ENCODE measurements around the gene PCDH19. TPM values are rescaled to one million over a fixed set of nuclear protein-coding genes. Genes with fewer than 3 reads are reported as not detected.

The PCDH19 gene
- total RNA-seq, 1 experiment from 2014 or later = 0.08 TPM

GRCh38 chrX:100449696-100450608 lies 39.9 kb upstream of the PCDH19 start:
- intact Hi-C loops (cut with micrococcal nuclease; ENCODE audit: unreplicated experiment) = no loop called here
- no peak for TF ChIP-seq REST (IDR thresholded peaks at IDR 0.05; ENCODE audit: insufficient read depth in 1 of 2, low read depth in 2 of 2, low read length in 1 of 2)
- TF ChIP-seq SIN3A (IDR thresholded peaks at IDR 0.05; ENCODE audit: borderline replicate concordance, insufficient read depth, low read depth, low read length) = no peak
- no peak for TF ChIP-seq CTCF (IDR thresholded peaks at IDR 0.05)
- TF ChIP-seq TCF7L2 (IDR thresholded peaks at IDR 0.05; ENCODE audit: low read depth, low read length) = no peak
- no peak for TF ChIP-seq POLR2AphosphoS5 (IDR thresholded peaks at IDR 0.05; ENCODE audit: low read depth, low read length)
- Histone ChIP-seq H3K4me1 (ENCODE audit: control insufficient read depth, insufficient read depth, low read length) (no peaks in the 10 kb centered on the region), H3K36me3 (ENCODE audit: control insufficient read depth, insufficient read depth, low read length) (no peaks in the 10 kb centered on the region), H3K27me3 (ENCODE audit: control insufficient read depth, insufficient read depth, low read length) (no peaks in the 10 kb centered on the region; the same call in 1 of the 2 replicates), H3K4me3 (ENCODE audit: low read depth in 2 of 2, low read length in 2 of 2) (no peak overlapping the region), H3K9me3 (ENCODE audit: control insufficient read depth, insufficient read depth, low read depth, low read length) (no peaks in the 10 kb centered on the region), H3K27ac (ENCODE audit: low read length) (no peak overlapping the region)
- ATAC-seq (no peak), DNase-seq (ENCODE audit: low read depth, low spot score) (no peak)
- no TSS peak for BruUV-seq (replicated peaks)
- CTCF ChIA-PET = interaction anchor here (0.6 kb wide), 1 partner anchor 442 kb away, joined by 6 read pairs; no protein-coding TSS in a partner anchor
- POLR2A ChIA-PET = no interaction called here
- in situ Hi-C loops (cut with HindIII; ENCODE audit: low pct_unique_long_range_greater_than_20kb, low sequenced_read_pairs) = no loop called here

- no TSS peak for BruUV-seq (replicated peaks)
- H3K9me3 ChIP-seq (ENCODE audit: control insufficient read depth, insufficient read depth, low read depth, low read length) = no peaks in the 10 kb centered on the region
- no peak for TF ChIP-seq TCF7L2 (IDR thresholded peaks at IDR 0.05; ENCODE audit: low read depth, low read length)
- TF ChIP-seq POLR2AphosphoS5 (IDR thresholded peaks at IDR 0.05; ENCODE audit: low read depth, low read length) = no peak
- peak; percentile 87 for TF ChIP-seq CTCF (IDR thresholded peaks at IDR 0.05)
- TF ChIP-seq REST (IDR thresholded peaks at IDR 0.05; ENCODE audit: insufficient read depth in 1 of 2, low read depth in 2 of 2, low read length in 1 of 2) = no peak
- TF ChIP-seq SIN3A (IDR thresholded peaks at IDR 0.05; ENCODE audit: borderline replicate concordance, insufficient read depth, low read depth, low read length) = no peak
- H3K36me3 ChIP-seq (ENCODE audit: control insufficient read depth, insufficient read depth, low read length) = no peaks in the 10 kb centered on the region
- ChIA-PET POLR2A (no interaction called here), CTCF (interaction anchor here (0.8 kb wide), 1 partner anchor 162 kb away, joined by 3 read pairs; no protein-coding TSS in a partner anchor)
- H3K27me3 ChIP-seq (ENCODE audit: control insufficient read depth, insufficient read depth, low read length) = no peaks in the 10 kb centered on the region; the same call in 1 of the 2 replicates
- no peak overlapping the region for H3K4me3 ChIP-seq (ENCODE audit: low read depth in 2 of 2, low read length in 2 of 2)
- H3K4me1 ChIP-seq (ENCODE audit: control insufficient read depth, insufficient read depth, low read length) = no peaks in the 10 kb centered on the region
- no peak overlapping the region for H3K27ac ChIP-seq (ENCODE audit: low read length)
- in situ Hi-C loops (cut with HindIII; ENCODE audit: low pct_unique_long_range_greater_than_20kb, low sequenced_read_pairs) = no loop called here
- intact Hi-C loops (cut with micrococcal nuclease; ENCODE audit: unreplicated experiment) = no loop called here
- ATAC-seq (peak; percentile 69; the same call in 1 of the 2 replicates), DNase-seq (ENCODE audit: low read depth, low spot score) (peak; percentile 22)
Measured at GRCh38 chrX:100447655-100448397, 37.8 kb upstream of the PCDH19 start.

Data from Panc1 (cell line).